GM18909 (cell line): ENCODE measurements around the gene PTPRN2.

Source experiments
- ATAC-seq: cut with Tn5 transposase; IDR thresholded peaks from one replicate; pipeline ENCODE4 v1.9.1; 2021; ENCODE audit warnings: mild to moderate bottlenecking; ENCODE audit not compliant: unreplicated experiment, poor library complexity

PTPRN2 gene

DNA sequence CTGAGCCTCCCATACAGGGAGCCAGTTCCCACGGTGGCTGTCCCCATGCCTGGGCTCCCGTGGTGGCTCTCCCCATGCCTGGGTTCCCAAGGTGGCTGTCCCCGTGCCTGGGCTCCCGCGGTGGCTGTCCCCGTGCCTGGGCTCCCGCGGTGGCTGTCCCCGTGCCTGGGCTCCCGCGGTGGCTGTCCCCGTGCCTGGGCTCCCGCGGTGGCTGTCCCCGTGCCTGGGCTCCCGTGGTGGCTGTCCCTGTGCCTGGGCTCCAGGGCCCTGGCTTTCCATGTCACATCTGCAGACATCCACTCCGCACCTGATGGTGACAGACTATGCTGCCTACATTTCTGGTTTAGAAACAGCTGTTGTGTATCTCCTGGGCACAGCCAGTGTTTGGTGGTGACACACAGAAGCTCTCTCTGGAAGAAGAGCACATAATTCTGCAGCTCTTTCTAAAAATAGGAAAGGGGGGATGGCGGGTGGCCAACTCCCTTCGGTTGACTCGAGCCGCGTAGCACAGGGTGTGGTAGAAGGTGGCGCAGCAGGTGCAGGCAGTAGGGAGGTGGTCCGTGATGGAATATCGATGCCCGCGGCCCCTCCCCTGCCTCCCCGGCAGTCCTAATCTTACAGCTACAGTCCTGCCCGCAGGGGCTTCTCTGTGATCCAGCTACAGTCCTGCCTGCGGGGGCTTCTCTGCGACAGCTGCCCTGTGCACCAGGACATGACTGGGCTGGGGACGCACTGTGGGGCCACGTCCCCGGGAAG is 999.6 kb downstream of the PTPRN2 start:
- ATAC-seq: no peak

DNA sequence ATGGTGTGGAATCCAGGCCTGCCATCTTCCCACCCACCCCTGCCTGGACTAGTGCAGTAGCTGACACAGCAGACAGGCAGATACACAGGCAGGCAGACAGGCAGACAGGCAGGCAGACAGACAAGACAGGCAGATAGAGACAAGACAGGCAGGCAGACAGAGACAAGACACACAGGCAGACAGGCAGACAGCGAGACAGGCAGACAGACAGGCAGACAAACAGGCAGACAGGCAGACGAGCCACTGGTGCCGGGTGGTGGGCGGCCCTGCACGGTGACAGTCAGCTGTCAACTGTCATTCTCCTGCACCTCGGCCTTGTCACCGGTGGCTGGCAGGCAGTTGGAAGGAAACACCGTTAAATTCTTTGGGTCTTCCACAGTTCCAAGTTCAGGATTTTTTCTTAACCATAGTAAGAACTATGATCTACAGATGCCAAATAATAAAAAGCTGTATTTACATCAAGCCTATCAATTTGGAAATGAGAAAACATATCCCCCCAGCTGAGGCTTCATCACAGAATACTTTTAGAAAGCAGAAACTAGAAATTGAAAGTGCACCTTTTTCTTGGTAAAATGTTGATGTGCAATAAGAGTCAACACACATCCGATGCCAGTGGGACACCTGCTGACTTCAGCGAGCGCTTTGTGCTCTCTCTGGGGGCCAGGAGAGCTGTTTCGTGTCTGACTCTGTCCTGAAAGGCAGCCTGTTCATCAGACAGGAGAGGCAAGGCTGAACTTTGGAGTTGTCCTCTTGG is 1000.4 kb downstream of the PTPRN2 start:
- ATAC-seq: no peak

GRCh38 chr7:157586426-157586955 is 1001.1 kb downstream of the PTPRN2 start:
- ATAC-seq: no peak

- no peak for ATAC-seq
These were observed 1002.3 kb downstream of the PTPRN2 start for GRCh38 chr7:157585113-157585861.

GRCh38 chr7:157584420-157584819 is 1003.2 kb downstream of the PTPRN2 start:
- ATAC-seq: no peak

DNA sequence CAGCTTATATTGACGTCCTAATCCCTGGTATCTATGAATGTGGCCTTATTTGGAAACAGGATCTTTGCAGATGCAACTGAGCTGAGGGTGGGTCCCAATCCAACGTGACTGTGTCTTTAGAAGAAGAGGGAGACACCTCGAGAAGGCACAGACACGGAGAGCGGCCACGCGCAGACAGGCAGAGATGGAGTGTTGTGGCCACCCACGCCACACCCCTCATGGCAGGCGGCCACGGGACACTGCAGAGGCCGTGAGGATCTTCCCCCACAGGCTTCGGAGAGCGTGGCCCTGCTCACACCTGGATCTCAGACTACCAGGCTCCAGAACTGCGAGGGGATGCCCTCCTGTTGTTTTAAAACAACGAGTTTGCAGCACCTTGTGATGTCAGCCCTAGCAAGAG is 1005.9 kb downstream of the PTPRN2 start:
- ATAC-seq: no peak

GRCh38 chr7:157580324-157580723 is 1007.3 kb downstream of the PTPRN2 start:
- no peak for ATAC-seq

DNA sequence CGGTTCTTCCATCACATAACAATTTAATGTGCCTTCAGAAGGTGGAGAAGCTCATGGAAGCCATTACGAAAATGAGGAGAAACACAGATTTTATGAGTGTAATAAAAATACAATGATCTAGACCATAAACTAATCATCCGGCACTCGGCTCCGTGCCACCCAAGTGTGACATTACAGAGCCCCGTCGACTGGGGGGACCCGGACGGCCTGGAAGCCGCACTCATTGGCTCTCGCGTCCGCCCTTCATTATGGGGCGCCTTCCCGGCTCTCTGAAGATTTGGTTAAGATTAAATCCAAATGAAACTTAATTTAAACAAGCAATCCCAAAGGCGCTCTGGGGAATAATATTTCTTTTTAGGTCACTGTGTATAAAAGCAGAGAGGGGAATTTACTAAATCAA is 1008.2 kb downstream of the PTPRN2 start:
- no peak for ATAC-seq

DNA sequence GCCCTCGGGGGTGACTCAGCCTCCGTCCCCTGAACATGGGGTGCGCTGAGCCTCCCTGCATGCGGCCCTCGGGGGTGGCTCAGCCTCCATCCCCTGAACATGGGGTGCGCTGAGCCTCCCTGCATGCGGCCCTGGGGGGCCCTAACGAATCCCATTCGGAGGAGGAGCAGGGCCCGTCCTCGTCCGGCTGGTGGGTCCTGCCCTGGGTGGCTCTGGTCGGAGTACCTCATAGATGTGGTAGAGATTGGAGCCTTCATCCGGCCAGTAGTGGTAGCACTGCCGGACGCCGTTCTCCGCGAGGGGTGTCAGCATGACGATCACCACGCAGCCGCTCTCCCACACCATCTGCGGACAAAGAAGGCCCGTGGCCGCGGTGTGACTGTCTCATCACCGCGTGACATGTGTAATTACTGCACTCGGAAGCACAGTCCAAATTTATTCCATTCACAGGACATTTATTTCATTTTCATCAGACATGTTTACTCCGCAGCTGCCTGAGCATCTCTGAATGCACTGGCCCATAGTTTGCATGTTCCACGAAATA is 1009.8 kb downstream of the PTPRN2 start:
- ATAC-seq: no peak

DNA sequence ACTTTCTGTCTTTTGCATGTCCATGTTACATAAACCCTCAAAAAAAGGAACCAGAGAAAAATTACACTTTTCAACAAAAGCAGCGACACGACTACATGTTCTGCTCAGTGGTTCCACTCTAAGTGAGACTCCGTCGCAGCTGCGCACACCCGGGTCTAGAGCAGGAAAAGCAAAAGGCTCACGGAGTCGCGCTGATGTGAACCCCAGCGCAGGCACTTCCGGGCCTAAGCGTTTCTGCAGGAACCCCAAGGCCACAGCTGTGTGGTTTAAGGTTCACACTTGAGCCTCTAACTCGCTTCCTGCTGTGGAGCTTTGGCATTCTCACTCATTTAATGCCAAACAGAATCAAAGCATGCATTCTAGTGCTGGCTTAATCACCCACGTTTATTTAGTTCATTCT is 1010.6 kb downstream of the PTPRN2 start:
- no peak for ATAC-seq

DNA sequence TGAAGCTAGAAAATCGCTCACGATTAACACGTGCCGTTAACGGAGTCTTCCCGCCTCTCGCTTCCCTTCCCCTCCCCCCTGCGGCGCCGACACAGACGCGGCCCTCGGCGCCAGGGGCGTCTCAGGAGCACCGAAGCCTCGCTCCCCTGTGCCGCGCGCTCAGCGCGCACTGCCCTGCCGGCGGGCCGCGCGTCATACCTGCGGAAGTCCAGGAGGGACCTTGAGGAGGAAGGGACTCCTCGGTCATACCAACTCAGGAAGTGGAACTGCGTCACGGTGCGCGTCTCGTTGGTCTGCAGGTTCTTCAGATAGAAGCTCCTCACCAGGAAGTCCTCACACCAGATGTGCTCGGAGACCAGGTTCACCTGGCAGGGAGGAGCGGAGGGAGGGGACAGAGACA is 1011.2 kb downstream of the PTPRN2 start:
- no peak for ATAC-seq

DNA sequence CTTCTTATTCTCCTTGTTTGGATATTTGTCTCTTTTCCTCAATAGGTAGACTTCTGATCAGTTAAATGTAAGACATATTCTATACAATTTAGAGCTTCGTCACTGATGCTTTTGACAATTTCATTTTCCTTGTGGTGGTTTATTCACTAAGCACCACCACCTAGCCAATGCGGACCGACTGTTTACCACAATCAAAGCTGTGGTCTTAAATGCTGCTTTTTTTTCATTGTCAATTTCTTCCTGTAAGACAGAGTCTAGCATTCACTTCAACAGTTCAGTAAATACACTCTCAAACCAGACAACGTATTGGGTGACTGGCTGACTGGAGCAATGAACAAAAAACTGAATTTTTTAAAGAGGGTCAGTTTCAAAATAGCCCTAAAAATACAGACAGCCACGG is 1011.8 kb downstream of the PTPRN2 start:
- ATAC-seq: no peak

DNA sequence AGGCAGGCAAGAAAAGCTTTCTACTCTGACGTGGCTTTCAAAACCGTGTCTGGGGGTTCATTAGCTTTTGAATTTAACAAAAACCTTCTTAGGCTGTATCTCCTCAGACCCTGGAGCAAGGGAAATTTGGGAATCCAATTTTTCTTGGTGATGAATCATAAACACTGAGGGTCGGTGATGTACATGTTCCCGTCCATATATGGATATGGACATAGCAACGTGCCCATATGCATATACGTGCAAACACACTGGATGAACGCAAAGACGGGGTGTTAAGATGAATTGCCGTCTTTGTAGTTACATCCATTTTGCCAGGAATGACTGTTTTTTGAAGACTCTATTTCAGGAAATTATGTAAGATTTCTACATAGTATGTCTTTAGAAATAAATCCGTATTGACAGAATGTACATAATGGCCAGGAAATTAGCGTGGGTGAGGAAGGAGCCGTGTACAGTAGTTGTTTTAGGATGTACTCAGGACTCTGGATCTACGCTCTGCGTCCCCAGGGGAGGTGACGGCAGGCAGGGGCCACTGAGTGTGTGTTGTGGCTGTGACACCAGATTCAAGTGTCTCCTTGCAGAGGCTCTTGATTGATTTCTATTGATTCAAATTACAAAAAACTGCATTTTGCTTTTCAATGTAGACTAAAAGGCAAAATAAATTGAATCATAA is 1012.6 kb downstream of the PTPRN2 start:
- ATAC-seq: no peak

DNA sequence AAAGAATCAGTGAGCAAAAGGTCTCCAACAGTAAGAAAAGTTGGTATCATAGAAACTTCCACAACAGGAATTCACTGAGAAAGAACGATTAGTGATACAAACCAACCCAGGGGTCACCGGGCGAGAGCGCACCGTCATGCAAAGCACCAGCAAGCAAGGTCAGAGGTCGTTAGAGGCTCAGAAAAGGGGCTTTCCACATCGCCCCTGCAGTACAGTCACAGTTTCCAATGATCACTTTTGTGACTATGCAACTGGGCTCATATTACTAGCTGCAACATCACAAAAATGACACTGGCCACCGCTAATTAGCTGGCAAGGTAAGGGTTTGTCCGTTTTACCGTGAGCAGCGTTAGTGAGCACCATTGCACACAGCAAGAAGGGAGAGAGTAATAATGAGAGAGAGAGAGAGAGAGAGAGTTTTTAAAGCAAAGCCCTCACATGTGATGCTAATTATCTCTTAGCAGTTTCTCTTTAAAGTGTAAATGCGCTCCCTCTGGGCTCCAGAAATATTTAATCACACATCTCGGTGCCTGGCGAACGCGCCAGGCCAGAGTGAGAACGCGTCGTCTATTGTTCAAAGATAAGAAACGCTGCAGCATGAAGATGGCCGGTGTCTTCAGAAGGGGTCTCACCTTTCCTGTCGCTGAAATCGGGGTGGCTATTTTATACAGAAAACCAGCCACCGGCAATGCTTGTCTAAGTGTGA is 1013.4 kb downstream of the PTPRN2 start:
- no peak for ATAC-seq

DNA sequence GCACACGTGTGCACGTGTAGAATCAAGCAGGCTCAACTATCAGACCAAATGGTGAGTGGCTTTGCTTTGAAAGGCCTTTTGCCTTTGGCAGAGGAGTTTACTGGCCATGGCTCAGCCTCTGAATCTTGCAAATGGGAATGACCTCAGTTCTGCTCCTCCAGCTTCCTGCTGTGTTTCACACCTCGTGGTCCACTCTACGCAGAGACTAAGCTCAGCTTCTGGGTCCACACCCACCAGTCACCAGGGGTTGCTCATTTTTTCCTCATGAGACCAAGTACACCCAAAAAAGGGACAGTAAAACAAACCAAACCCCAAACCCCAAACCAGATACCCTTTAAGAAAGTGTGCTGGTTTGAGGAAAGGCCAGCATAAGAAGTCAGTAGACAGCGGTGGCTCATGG is 1014.4 kb downstream of the PTPRN2 start:
- ATAC-seq: no peak

DNA sequence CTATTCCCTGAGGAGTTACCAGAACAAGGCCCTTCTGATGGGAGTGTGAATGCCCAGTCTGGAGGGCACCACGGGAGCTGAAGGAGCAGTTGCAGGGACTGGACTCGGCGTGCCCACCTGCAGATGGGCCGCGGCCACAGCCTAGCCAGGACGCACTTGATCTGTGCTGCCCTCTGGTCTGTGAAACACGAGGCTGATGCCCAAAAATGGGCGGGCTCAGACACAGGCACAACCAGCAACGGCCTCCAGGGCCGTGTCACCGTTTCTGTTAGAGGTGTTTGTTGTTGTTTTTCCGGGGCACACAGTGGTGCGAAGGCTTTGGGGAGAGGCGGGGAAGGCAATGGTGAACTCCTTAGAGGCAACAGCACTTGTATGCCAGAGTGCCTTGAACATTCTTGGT is 1015.0 kb downstream of the PTPRN2 start:
- no peak for ATAC-seq

DNA sequence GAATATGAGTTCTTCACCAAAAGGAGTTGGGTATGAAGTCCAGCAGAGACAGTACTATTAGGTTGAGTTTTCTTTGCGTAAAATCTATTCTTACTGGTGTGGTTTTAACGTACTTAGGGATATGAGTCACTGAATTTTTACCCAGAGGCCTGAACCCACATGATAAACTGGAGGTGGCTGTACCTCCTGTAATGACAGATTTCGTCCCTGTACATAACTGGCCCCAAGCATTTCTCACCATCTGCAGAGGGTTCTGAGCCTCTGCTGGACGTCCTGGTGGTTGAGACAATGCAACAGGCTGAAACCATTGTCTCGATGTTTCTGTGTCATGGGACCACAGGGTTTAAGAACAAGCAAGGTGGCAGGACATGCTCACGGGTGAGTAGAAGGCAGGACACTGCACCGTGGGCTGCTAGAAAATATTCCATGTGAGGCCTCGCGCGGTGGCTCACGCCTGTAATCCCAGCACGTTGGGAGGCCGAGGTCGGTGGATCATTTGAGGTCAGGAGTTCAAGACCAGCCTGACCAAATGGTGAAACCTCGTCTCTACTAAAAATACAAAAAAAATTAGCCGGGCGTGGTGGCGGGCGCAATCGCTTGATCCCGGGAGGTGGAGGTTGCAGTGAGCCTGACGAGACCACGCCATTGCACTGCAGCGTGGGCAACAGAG is 1017.0 kb downstream of the PTPRN2 start:
- ATAC-seq: no peak

DNA sequence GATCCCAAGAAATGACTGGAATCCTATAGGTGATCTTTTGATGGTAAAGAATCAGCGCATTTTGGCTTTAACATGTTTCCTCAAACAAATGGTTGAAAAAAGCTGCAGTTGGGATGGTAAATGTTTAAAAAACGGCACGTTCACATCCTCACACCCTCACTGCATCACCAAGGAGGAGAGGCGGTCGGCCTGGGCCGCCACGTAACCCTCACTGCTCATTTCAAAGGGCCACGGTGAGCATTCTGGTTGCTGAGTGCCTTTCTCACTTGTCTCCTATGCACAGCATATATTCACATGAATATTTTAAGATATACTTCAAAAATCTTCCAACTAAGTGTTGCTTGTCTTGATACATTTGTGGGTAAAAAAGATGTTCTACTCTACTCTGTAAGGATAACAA is 1017.7 kb downstream of the PTPRN2 start:
- ATAC-seq: no peak
